Endodermal cell (in vitro differentiated cells): ENCODE results near the gene BRAP. TPM values are rescaled to one million over a fixed set of nuclear protein-coding genes. Genes with fewer than 3 reads are reported as not detected.
"Not testable (repeated sequence)": the region's sequence is repeated elsewhere in the genome, so short reads cannot be mapped to it uniquely, and the experiment has no call there.

Experiments
- DNase-seq: peaks from one replicate; pipeline ENCODE4 v3.0.0-alpha.2; 2017
- H3K27ac ChIP-seq: 2 replicates; pipeline ENCODE4 v1.5.1; 2013; ENCODE audit warnings: mild to moderate bottlenecking, low read depth, low read length, moderate library complexity
- H3K27me3 ChIP-seq: 2 replicates; pipeline ENCODE4 v1.6.1; 2013; ENCODE audit warnings: mild to moderate bottlenecking, low read length, moderate library complexity; ENCODE audit not compliant: insufficient read depth, control insufficient read depth, poor library complexity, severe bottlenecking
- H3K36me3 ChIP-seq: 2 replicates; pipeline ENCODE4 v1.7.0; 2013; ENCODE audit warnings: mild to moderate bottlenecking, low read length, moderate library complexity; ENCODE audit not compliant: control insufficient read depth, insufficient read depth
- H3K4me1 ChIP-seq: one replicate; pipeline ENCODE4 v1.7.0; 2013; ENCODE audit warnings: low read length; ENCODE audit not compliant: control insufficient read depth, insufficient read depth
- H3K4me3 ChIP-seq: 2 replicates; pipeline ENCODE4 v1.5.1; 2013; ENCODE audit warnings: mild to moderate bottlenecking, low read length, moderate library complexity
- H3K9ac ChIP-seq: 2 replicates; pipeline ENCODE4 v1.6.1; 2013; ENCODE audit warnings: mild to moderate bottlenecking, low read length, moderate library complexity; ENCODE audit not compliant: poor library complexity, severe bottlenecking; ENCODE audit errors: extremely low read depth
- H3K9me3 ChIP-seq: 2 replicates; pipeline ENCODE4 v1.6.1; 2013; ENCODE audit warnings: mild to moderate bottlenecking, low read length, moderate library complexity; ENCODE audit not compliant: control insufficient read depth
- H3K27ac Mint-ChIP-seq: 2 replicates; pipeline ENCODE4 v1.8.0; 2020; ENCODE audit warnings: mixed read lengths
- H3K27me3 Mint-ChIP-seq: 2 replicates; pipeline ENCODE4 v1.8.0; 2021; ENCODE audit warnings: mild to moderate bottlenecking, mixed read lengths; ENCODE audit not compliant: insufficient read depth
- H3K36me3 Mint-ChIP-seq: 2 replicates; pipeline ENCODE4 v1.8.0; 2020; ENCODE audit warnings: low read depth, mixed read lengths
- H3K4me1 Mint-ChIP-seq: 2 replicates; pipeline ENCODE4 v1.8.0; 2020; ENCODE audit warnings: mixed read lengths
- H3K4me3 Mint-ChIP-seq: 2 replicates; pipeline ENCODE4 v1.8.0; 2020; ENCODE audit warnings: mild to moderate bottlenecking, moderate library complexity, mixed read lengths
- H3K9me3 Mint-ChIP-seq: 2 replicates; pipeline ENCODE4 v1.8.0; 2020; ENCODE audit warnings: mild to moderate bottlenecking, mixed read lengths
- CTCF ChIP-seq: fragments of 200-600 bp; sonication (generic); conservative IDR thresholded peaks from 2 replicates; pipeline ENCODE4 v1.5.0; 2021; ENCODE audit warnings: antibody characterized with exemption, mild to moderate bottlenecking
- WGBS, 2 experiments: methylation state at CpG; one replicate each; pipeline versions ENCODE4 v1.1.5 to v1.1.7; 2013; ENCODE audit warnings: missing lambda C conversion rate in 2 of 2, mixed read lengths in 1 of 2; ENCODE audit not compliant: insufficient coverage in 1 of 2, insufficient read length in 1 of 2; 5-methylcytosine and 5-hydroxymethylcytosine counted together
- total RNA-seq, 2 donors: library from RNA; stranded (reverse); fragmentation: NEBNext Ultra II Directional in 1 of 2; extraction: Animal tissue kit (Norgen Biotek cat#: 25700) in 1 of 2; gene quantifications; 2 replicates in 1 of 2; 3 replicates in 1 of 2; pipeline ENCODE4 v1.2.1, GENCODE V29; 2021

Gene BRAP
- total RNA-seq, 2 donors from 2014 or later: 23.6 to 24.5 TPM

DNA sequence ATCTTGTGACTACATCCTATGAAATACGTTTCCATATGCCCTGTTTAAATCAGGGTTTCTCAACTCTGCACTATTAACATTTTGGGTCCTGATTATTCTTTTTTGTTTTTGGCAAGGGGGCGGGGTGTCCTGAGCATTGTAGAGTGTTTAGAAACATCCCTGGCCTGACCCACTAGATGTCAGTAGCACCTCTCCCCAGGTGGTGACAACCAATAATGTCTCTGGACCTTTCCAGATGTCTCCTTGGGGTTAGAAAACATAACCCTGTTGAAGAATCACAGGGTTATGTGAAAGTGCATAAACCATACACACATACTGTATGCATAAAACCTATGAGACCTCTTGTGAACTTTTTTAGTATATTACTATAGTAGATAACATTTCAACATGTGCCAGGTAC, 1.5 kb upstream of the BRAP start:
- H3K36me3 Mint-ChIP-seq: peaks cover 29% of the 10 kb centered on the region
- Histone ChIP-seq H3K27ac (no peak overlapping the region), H3K9ac (no peak overlapping the region), H3K4me1 (no peaks in the 10 kb centered on the region), H3K9me3 (no peaks in the 10 kb centered on the region), H3K36me3 (peaks cover 22% of the 10 kb centered on the region), H3K4me3 (peak overlapping the region; percentile 96), H3K27me3 (no peaks in the 10 kb centered on the region)
- H3K27me3 Mint-ChIP-seq: no peaks in the 10 kb centered on the region
- WGBS, 2 experiments: 79 to 86% methylated on average over 1 to 2 of the region's 2 CpGs
- TF ChIP-seq CTCF: peak; percentile 46
- peak overlapping the region; percentile 90 for H3K4me3 Mint-ChIP-seq
- peaks cover 12% of the 10 kb centered on the region for H3K4me1 Mint-ChIP-seq
- H3K9me3 Mint-ChIP-seq: no peaks in the 10 kb centered on the region
- peak overlapping the region; percentile 26 for H3K27ac Mint-ChIP-seq
- no peak for DNase-seq

DNA sequence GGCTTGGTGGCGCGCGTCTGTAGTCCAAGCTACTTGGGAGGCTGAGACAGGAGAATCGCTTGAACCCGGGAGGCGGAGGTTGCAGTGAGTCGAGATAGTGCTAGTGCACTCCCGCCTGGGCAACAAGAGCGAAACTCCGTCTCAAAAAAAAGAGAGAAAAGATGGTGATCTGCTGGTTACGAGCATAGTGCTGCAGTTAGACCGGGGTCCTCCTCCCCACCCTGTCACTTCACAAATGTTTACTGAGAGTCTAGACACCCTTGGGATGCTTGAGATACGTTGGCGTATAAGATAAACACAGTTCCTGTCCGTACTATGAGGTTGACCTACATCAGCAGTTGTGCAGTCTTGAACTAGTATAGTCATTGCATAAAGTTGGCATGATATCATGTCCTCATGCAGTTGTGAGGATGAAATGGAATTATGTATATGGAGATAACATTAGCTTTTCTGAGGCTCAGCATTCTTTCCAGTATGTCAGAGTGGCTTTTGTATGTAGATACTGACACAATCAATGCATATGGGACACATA, 884 bp upstream of the BRAP start:
- no peak for TF ChIP-seq CTCF
- no peak overlapping the region for H3K27ac ChIP-seq
- Mint-ChIP-seq H3K36me3 (peaks cover 33% of the 10 kb centered on the region), H3K4me3 (peak overlapping the region; percentile 90), H3K27ac (peak overlapping the region; percentile 95), H3K4me1 (peaks cover 12% of the 10 kb centered on the region), H3K27me3 (no peaks in the 10 kb centered on the region), H3K9me3 (no peaks in the 10 kb centered on the region)
- no peaks in the 10 kb centered on the region for H3K9me3 ChIP-seq
- H3K36me3 ChIP-seq: peaks cover 25% of the 10 kb centered on the region
- no peaks in the 10 kb centered on the region for H3K4me1 ChIP-seq
- H3K4me3 ChIP-seq: peak overlapping the region; percentile 96
- 37 to 53% methylated on average over 15 of the region's 15 CpGs for WGBS, 2 experiments
- DNase-seq: no peak
- peak overlapping the region; percentile 89 for H3K9ac ChIP-seq
- H3K27me3 ChIP-seq: no peaks in the 10 kb centered on the region

DNA sequence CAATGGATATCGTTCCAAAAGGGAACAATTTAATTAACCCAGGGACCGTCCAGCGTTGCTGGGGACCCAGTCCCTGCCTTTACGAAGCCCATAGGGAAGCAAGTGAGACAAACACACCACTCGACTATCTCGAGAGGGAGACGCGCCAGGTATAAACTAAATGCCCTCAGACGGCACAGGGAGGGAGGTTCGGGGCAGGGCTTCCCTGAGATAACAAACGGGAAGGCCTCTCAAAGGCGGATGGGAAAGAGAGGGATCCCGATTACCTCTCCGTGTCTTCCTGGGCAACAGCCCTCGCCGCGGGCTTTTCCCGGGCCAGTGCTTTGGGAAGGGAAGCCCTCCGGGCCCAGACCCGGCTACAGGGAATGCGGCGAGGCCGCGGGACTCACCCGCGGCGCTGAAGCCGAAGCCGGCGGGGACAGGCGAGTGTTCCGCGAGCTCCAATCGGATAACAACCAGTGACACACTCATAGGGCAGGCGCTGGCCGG, 390 bp downstream of the BRAP start:
- H3K9me3 Mint-ChIP-seq: no peaks in the 10 kb centered on the region
- 1% methylated on average over 20 to 36 of the region's 36 CpGs for WGBS, 2 experiments
- H3K4me3 ChIP-seq: peak overlapping the region; percentile 96
- DNase-seq: no peak
- H3K27me3 Mint-ChIP-seq: no peaks in the 10 kb centered on the region
- no peak for TF ChIP-seq CTCF
- H3K27ac ChIP-seq: peak overlapping the region; percentile 47
- H3K4me1 ChIP-seq: no peaks in the 10 kb centered on the region
- peaks cover 12% of the 10 kb centered on the region for H3K4me1 Mint-ChIP-seq
- H3K27me3 ChIP-seq: no peaks in the 10 kb centered on the region
- peak overlapping the region; percentile 89 for H3K9ac ChIP-seq
- H3K36me3 Mint-ChIP-seq: peaks cover 37% of the 10 kb centered on the region
- H3K4me3 Mint-ChIP-seq: peak overlapping the region; percentile 90
- peak overlapping the region; percentile 97 for H3K27ac Mint-ChIP-seq
- H3K36me3 ChIP-seq: peaks cover 37% of the 10 kb centered on the region
- H3K9me3 ChIP-seq: no peaks in the 10 kb centered on the region

DNA sequence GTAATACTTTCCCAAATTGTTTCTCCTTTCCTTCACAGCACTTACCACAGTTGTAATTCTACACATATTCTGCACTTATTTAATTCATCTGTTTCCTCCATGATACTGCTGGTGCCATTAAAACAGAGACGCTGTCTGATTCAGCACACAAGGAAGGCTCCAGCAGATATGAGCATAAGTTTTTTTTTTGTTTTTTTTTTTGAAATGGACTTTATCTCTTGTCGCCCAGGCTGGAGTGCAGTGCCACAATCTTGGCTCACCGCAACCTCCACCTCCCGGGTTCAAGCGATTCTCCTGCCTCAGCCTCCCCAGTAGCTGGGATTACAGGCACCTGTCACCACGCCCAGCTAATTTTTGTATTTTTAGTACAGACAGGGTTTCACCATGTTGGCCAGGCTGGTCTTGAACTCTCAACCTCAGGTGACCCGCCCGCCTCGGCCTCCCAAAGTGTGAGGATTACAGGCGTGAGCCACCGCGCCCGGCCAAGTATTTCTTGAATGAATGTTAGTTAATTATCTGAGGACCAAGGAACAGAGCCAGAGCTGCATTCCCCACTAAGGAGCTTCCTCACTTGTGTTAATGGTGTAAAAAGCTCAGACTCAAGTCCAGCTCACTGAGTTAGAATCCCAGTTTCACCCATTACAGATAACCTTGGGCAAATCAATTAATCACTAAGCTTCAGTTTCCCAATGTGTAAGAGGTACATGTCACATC, 1.1 kb downstream of the BRAP start:
- 92 to 93% methylated on average over 7 to 13 of the region's 13 CpGs for WGBS, 2 experiments

More for the DNA sequence above, 1.1 kb downstream of the BRAP start:
- Histone ChIP-seq H3K4me3 (peak overlapping the region; percentile 96), H3K36me3 (peaks cover 39% of the 10 kb centered on the region), H3K9ac (peak overlapping the region; percentile 89)
- not testable (repeated sequence) for DNase-seq, H3K27me3 ChIP-seq, H3K9me3 Mint-ChIP-seq, H3K27me3 Mint-ChIP-seq, H3K9me3 ChIP-seq, H3K27ac ChIP-seq, H3K4me1 ChIP-seq
- Mint-ChIP-seq H3K4me3 (peak overlapping the region; percentile 90), H3K36me3 (peaks cover 39% of the 10 kb centered on the region), H3K27ac (peak overlapping the region; percentile 97), H3K4me1 (peaks cover 12% of the 10 kb centered on the region)
